Activated gamma-delta T cell treated with Interleukin-2 at 50 U/mL for 16 hours (primary cell): ENCODE data around the gene OR9A2.
A peak's percentile ranks its signal among the peaks of the same experiment; 100 is the strongest.
"Not testable (repeated sequence)": the region's sequence is repeated elsewhere in the genome, so short reads cannot be mapped to it uniquely, and the experiment has no call there.

Experiments
- DNase-seq: peaks from one replicate; pipeline ENCODE4 v3.0.0-alpha.2; 2020

OR9A2 gene

GRCh38 chr7:143016996-143017395, 9.9 kb downstream of the OR9A2 start:
- no peak for DNase-seq

GRCh38 chr7:143015926-143016490, 10.9 kb downstream of the OR9A2 start:
- no peak for DNase-seq

GRCh38 chr7:143015084-143015483, 11.8 kb downstream of the OR9A2 start:
- no peak for DNase-seq

GRCh38 chr7:143013893-143014292, 13.0 kb downstream of the OR9A2 start:
- no peak for DNase-seq

GRCh38 chr7:143013473-143013872, 13.5 kb downstream of the OR9A2 start:
- DNase-seq, result no peak

- DNase-seq, result no peak
Observed at GRCh38 chr7:143012409-143012808, 14.5 kb downstream of the OR9A2 start.

- DNase-seq, result no peak
Observed at GRCh38 chr7:143012001-143012400, 14.9 kb downstream of the OR9A2 start.

- DNase-seq, result peak; percentile 81
Observed at GRCh38 chr7:143008007-143008901, 18.7 kb downstream of the OR9A2 start.

- no peak for DNase-seq
Observed at GRCh38 chr7:143005632-143006260, 21.2 kb downstream of the OR9A2 start.

- peak; percentile 26 for DNase-seq
Observed at GRCh38 chr7:143003393-143004051, 23.4 kb downstream of the OR9A2 start.

- DNase-seq, result no peak
Observed at GRCh38 chr7:143002898-143003297, 24.0 kb downstream of the OR9A2 start.

- DNase-seq, result no peak
Observed at GRCh38 chr7:143002106-143002505, 24.8 kb downstream of the OR9A2 start.

GRCh38 chr7:143000648-143001047, 26.3 kb downstream of the OR9A2 start:
- no peak for DNase-seq

- no peak for DNase-seq
Observed at GRCh38 chr7:142999793-143000192, 27.1 kb downstream of the OR9A2 start.

- DNase-seq, result no peak
Observed at GRCh38 chr7:142998966-142999365, 28.0 kb downstream of the OR9A2 start.

GRCh38 chr7:142997456-142997989, 29.4 kb downstream of the OR9A2 start:
- no peak for DNase-seq

GRCh38 chr7:142992427-142992826, 34.5 kb downstream of the OR9A2 start:
- DNase-seq, result no peak

GRCh38 chr7:142984297-142984696, 42.6 kb downstream of the OR9A2 start:
- DNase-seq, result no peak

- no peak for DNase-seq
Observed at GRCh38 chr7:142983825-142984224, 43.1 kb downstream of the OR9A2 start.

- not testable (repeated sequence) for DNase-seq
Observed at GRCh38 chr7:142978402-142978801, 48.5 kb downstream of the OR9A2 start.
